Astrocyte of the cerebellum (primary cell): ENCODE measurements around the gene ADAMTSL3.
A peak's percentile ranks its signal among the peaks of the same experiment; 100 is the strongest.

ENCODE experiments used
- DNase-seq: peaks from one replicate; pipeline ENCODE4 v3.0.0-alpha.2; 2011; ENCODE audit warnings: low read depth
- H3K4me3 ChIP-seq: 2 replicates; pipeline ENCODE4 v1.5.1; 2011; ENCODE audit warnings: mild to moderate bottlenecking, low read depth, low read length, moderate library complexity
- in situ Hi-C: cut with HindIII; loops from 2 replicates; pipeline ENCODE4 v1.10.0; 2017; ENCODE audit warnings: low sequenced_read_pairs
- TF ChIP-seq, protein P1 (sequence below): IDR thresholded peaks from 2 replicates; pipeline ENCODE4 v1.5.1; 2012; ENCODE audit warnings: low read length, low read depth, moderate library complexity, mild to moderate bottlenecking; ENCODE audit errors: missing control alignments

ADAMTSL3 gene

DNA sequence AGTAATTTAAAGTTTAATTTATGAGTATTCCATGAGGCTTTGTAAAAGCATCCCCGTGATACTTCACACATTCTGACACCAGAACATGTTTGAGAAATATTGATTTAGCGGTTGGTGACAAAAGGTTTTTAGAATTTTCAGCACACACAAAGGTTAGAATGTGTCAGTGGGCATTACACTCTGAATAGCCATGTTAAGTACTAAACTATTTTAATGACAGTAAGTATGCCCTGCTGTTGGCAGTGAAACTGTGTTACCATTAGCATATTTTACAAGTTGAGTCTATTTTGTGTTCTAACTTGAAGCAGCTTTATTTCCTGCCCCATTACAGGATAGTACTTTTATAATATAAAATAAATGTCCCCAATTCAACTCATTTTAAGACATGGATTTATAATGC is 66.5 kb downstream of the ADAMTSL3 start:
- in situ Hi-C loops = no loop called here
- H3K4me3 ChIP-seq = no peak overlapping the region
- no peak for DNase-seq
- TF ChIP-seq, protein P1, sequence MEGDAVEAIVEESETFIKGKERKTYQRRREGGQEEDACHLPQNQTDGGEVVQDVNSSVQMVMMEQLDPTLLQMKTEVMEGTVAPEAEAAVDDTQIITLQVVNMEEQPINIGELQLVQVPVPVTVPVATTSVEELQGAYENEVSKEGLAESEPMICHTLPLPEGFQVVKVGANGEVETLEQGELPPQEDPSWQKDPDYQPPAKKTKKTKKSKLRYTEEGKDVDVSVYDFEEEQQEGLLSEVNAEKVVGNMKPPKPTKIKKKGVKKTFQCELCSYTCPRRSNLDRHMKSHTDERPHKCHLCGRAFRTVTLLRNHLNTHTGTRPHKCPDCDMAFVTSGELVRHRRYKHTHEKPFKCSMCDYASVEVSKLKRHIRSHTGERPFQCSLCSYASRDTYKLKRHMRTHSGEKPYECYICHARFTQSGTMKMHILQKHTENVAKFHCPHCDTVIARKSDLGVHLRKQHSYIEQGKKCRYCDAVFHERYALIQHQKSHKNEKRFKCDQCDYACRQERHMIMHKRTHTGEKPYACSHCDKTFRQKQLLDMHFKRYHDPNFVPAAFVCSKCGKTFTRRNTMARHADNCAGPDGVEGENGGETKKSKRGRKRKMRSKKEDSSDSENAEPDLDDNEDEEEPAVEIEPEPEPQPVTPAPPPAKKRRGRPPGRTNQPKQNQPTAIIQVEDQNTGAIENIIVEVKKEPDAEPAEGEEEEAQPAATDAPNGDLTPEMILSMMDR = no peak

DNA sequence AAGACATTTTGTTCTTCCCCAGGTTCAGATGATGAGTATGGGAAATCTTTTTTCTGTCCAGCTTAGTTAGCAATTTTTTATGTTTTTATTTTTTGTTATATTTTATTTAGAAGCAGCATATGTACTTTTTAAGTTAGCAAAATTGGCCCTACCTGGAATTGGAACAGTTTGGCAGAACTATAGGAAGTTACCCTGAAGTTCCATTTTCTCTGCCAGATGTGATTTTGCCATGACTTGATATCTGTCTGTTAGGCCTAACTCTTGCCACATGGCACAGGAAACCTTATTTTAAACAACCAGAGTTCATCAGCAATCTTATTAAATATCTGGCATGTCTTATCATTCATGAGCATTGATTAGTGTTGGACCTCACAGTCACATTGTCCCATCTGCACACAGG is 67.1 kb downstream of the ADAMTSL3 start:
- H3K4me3 ChIP-seq = no peak overlapping the region
- no peak for DNase-seq
- TF ChIP-seq, protein P1 = no peak
- in situ Hi-C loops = no loop called here

DNA sequence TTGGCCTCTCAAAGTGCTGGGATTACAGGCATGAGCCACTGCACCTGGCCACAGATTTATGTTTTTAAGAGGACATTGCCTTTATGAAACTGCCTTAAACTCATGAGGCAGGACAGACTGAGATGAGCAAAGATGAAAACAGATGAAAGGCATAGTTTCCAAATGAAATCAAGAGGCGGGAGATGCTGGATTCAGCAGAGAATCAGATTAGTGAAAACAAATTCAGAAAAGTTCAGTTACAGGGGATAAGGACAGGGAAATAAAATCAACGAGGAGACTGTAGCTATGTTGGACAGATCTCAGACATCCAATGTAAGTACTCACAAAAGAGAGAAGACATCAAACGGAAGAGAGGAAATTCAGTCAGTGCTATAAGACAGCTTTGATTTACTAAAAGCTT is 68.1 kb downstream of the ADAMTSL3 start:
- H3K4me3 ChIP-seq = no peak overlapping the region
- in situ Hi-C loops = no loop called here
- no peak for DNase-seq
- TF ChIP-seq, protein P1 = no peak

DNA sequence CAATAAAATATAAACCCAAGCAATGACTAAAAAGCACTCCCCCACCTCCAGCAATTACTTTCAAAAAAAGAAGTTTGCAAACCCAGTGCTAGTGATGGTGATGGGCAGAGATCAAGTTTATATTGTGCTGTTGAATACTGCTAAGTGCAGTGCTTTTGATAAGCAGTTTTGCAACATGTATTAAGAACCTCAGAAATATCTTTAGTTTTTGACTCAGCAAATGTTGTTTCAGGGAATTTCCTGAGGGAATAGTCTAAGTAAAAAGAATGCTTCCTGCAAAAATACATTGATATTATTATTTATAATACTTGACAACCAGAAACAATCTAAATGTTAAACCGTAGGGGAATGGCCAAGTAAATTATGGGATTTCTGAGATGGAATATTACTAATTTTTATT is 69.3 kb downstream of the ADAMTSL3 start:
- TF ChIP-seq, protein P1 = no peak
- in situ Hi-C loops = no loop called here

DNA sequence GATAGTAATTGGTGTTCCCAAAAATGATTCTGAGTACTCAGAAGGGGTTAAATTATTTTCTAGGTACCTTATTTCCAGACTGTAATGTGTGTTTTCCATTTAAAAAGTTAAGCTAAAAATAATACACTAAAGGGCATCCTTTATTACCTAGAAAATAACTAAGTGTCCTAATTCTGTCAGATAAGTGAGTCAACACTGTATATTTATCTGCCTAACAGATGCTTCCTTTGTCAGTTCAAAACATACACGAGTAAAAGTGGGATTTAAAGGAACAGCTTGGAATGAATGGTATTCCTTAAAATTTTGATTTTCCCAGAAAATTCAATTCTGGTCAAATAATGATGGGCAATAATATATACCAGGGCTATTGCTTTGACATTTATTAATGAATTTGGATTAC is 78.3 kb downstream of the ADAMTSL3 start:
- TF ChIP-seq, protein P1 = no peak
- no peak for DNase-seq
- no peak overlapping the region for H3K4me3 ChIP-seq
- in situ Hi-C loops = no loop called here

More for the DNA sequence above, 69.3 kb downstream of the ADAMTSL3 start:
- H3K4me3 ChIP-seq = no peak overlapping the region
- DNase-seq = no peak

DNA sequence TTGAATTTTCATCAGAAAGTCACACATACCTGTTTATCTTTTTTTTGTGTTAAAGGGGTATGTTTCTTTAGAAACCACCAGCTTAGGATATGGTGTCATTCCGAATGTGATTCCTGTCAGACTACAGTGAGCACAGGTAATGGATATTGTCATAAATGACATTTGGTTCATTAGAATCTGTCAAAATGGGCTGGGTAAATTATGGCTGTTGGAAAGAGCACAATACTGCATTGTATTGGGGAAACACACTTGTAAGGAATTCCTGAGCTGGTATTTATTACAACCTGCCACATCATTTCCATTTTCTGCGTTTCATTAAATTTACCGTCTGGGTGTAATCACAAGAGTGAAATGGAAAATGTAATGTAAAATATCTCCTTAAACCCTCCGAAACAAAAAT is 78.8 kb downstream of the ADAMTSL3 start:
- TF ChIP-seq, protein P1 = no peak
- in situ Hi-C loops = no loop called here
- DNase-seq = no peak
- no peak overlapping the region for H3K4me3 ChIP-seq

DNA sequence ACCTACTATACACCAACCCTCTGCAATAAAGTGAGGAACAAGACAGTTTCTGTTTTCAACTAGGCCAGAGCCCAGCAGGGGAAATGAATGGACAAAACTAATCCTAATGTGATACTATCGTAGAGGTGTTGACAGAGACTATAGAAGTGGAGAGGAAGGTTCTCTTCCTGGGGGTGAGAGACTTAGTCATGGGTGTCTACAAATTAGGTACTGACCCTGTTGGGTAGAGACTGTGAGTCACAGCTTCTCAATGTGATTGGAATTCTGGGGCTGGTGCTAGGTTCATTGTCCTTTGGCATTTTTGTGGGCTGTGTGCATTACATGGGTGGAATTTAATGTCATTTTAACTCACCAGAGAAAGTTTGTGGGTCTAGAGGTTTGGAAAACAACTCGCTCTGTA is 79.3 kb downstream of the ADAMTSL3 start:
- in situ Hi-C loops = no loop called here
- peak; percentile 86 for DNase-seq
- TF ChIP-seq, protein P1 = no peak
- no peak overlapping the region for H3K4me3 ChIP-seq
